ENCODE results near the gene CYP46A1. TPM values are rescaled to one million over a fixed set of nuclear protein-coding genes. Genes with fewer than 3 reads are reported as not detected.

The CYP46A1 gene
- total RNA-seq, 2 experiments from 2014 or later, result 0.05 to 0.23 TPM

DNA sequence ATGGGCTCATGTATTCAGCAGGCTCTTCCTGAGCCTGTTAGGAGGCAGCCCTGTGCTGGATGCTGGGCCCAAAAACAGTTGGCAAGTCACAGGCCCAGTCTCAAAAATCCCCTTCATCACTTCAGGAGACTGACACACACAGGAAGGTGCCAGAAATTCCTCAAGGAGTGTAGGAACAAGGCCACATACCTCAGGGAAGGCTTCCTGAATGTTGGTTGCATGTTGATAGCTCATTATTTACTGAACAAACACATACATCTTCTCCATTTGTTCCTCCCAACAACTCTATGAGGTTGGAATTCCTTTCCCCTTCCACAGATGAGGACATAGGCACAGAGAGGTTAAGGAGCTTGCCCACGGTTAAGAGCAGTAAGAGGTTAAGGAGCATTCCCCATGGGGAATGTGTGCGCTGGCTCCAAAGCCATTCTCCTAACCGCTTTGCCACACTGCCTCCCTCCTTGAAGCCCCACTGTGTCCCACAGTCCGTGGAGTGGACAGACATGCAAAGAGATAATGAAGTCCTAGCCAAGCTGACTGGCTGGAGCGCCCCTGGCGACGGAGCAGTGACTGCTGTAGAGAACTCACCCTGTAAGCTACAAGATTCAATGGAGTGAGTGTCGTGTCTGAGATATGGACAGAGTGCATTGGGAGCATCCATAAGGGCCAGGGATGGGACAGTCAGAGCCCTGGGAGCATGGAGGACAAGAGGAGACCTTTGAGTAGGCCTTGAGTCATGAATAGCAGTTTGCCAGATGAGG, 35.9 kb upstream of the CYP46A1 start:
- ATAC-seq (no peak), DNase-seq (no peak)
- H3K36me3 Mint-ChIP-seq (ENCODE audit: low read depth), result no peaks in the 10 kb centered on the region
- intact Hi-C loops (cut with DNase I, micrococcal nuclease), result no loop called here
- ChIA-PET POLR2A (no interaction called here), CTCF (no interaction called here)
- peaks cover 26% of the 10 kb centered on the region for H3K27me3 Mint-ChIP-seq
- no peaks in the 10 kb centered on the region for H3K9me3 Mint-ChIP-seq (ENCODE audit: low read depth)
- no peak overlapping the region for H3K4me3 Mint-ChIP-seq
- no peaks in the 10 kb centered on the region for H3K4me1 Mint-ChIP-seq
- no peak overlapping the region for H3K27ac Mint-ChIP-seq

DNA sequence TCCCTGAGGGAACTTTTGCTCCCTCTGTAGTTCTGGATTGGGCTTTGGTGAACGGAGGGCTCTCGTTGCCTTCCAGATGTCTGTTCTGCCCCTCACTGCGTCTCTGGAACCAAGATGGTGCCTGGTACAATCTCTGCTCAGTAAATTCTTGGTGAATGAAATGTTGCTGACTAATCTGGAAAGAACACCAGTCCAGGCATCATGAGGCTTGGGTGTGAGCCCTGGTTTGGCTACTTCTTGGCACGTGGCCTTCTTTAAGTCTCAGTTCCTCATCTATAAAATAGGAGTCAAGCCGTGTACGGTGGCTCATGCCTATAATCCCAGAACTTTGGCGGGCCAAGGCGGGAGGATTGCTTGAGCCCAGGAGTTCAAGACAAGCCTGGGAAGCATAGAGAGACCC, 34.9 kb upstream of the CYP46A1 start:
- ChIA-PET POLR2A (no interaction called here), CTCF (interaction anchor here (0.8 kb wide), 1 partner anchor 131 kb away, joined by 3 read pairs; no protein-coding TSS in a partner anchor)
- no peaks in the 10 kb centered on the region for H3K9me3 Mint-ChIP-seq (ENCODE audit: low read depth)
- no peak overlapping the region for H3K4me3 Mint-ChIP-seq
- intact Hi-C loops (cut with DNase I, micrococcal nuclease), result no loop called here
- no peaks in the 10 kb centered on the region for H3K36me3 Mint-ChIP-seq (ENCODE audit: low read depth)
- H3K27ac Mint-ChIP-seq, result no peak overlapping the region
- no peak for ATAC-seq
- no peak for DNase-seq
- peaks cover 24% of the 10 kb centered on the region for H3K27me3 Mint-ChIP-seq
- no peaks in the 10 kb centered on the region for H3K4me1 Mint-ChIP-seq

DNA sequence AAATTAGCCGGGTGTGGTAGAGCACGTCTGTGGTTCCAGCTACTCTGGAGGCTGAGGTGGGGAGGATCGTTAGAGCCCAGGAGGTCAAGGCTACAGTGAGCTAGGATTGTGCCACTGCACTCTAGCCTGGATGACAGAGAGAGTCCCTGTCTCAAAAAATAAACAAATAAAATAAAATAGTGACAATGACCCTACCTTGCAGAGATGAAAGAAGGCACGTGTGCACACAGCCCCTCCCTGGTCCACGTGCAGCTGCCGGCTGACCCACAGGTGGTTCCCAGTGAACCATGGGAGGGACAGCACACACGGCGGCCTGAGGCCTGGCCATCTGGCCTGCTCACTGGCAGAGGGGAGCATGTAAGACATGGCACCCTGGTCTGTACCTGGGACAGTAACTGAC, 34.5 kb upstream of the CYP46A1 start:
- ATAC-seq, result no peak
- Mint-ChIP-seq H3K27me3 (peaks cover 23% of the 10 kb centered on the region), H3K4me1 (no peaks in the 10 kb centered on the region), H3K36me3 (ENCODE audit: low read depth) (no peaks in the 10 kb centered on the region), H3K27ac (no peak overlapping the region), H3K4me3 (no peak overlapping the region), H3K9me3 (ENCODE audit: low read depth) (no peaks in the 10 kb centered on the region)
- POLR2A ChIA-PET, result no interaction called here
- no peak for DNase-seq
- CTCF ChIA-PET, result interaction anchor here (0.8 kb wide), 1 partner anchor 132 kb away, joined by 3 read pairs; no protein-coding TSS in a partner anchor
- intact Hi-C loops (cut with DNase I, micrococcal nuclease), result no loop called here

DNA sequence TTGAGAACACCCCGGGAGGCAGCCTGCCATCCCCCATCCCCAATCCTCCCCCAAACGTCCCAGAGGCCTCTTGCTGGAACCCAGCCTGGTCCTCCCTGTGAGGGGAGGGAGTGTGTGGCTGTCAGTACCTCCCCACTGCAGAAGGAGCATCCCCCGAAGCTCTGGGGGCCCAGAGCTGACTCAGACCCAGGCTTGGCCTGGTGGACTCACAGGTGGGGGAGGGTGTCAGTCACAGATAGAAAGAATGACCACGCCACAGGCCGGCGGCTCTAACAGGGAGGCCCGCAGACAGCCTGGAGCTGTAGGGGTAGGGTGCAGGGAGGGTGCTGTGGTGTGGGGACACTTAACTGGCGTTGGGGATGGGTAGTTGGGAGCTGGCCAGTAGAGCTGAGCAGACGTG, 33.9 kb upstream of the CYP46A1 start:
- no peaks in the 10 kb centered on the region for H3K36me3 Mint-ChIP-seq (ENCODE audit: low read depth)
- intact Hi-C loops (cut with DNase I, micrococcal nuclease), result no loop called here
- H3K9me3 Mint-ChIP-seq (ENCODE audit: low read depth), result no peaks in the 10 kb centered on the region
- ChIA-PET POLR2A (no interaction called here), CTCF (no interaction called here)
- H3K27me3 Mint-ChIP-seq, result peaks cover 27% of the 10 kb centered on the region
- H3K4me3 Mint-ChIP-seq, result no peak overlapping the region
- ATAC-seq, result no peak
- no peaks in the 10 kb centered on the region for H3K4me1 Mint-ChIP-seq
- no peak overlapping the region for H3K27ac Mint-ChIP-seq
- DNase-seq, result no peak

DNA sequence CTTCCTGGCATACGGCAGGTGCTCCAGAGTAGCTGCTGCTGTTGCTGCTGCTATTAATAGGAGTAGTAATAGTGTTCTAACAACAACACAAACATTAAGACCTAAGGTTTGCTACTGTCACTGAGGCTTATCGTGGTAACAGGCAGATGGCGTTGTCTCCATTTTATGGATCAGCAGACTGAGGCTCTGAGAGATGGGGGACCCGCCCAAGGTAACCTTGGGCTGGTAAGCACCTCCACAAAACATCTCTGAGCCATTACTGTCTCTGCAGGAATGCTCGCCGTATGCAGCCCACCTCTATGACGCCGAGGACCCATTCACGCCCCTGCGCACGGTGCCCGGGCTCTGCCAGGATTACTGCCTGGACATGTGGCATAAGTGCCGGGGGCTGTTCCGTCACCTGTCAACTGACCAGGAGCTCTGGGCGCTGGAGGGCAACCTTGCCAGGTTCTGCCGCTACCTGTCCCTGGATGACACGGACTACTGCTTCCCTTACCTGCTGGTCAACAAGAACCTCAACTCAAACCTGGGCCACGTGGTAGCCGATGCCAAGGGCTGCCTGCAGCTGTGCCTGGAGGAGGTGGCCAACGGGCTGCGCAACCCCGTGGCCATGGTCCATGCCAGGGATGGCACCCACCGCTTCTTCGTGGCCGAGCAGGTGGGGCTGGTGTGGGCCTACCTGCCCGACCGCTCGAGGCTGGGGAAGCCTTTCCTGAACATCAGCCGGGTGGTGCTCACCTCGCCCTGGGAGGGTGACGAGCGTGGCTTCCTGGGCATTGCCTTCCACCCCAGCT, 31.9 kb upstream of the CYP46A1 start:
- ATAC-seq (no peak), DNase-seq (no peak)
- Mint-ChIP-seq H3K9me3 (ENCODE audit: low read depth) (no peaks in the 10 kb centered on the region), H3K4me1 (no peaks in the 10 kb centered on the region), H3K36me3 (ENCODE audit: low read depth) (no peaks in the 10 kb centered on the region), H3K27me3 (peaks cover 31% of the 10 kb centered on the region), H3K4me3 (no peak overlapping the region), H3K27ac (no peak overlapping the region)
- ChIA-PET POLR2A (no interaction called here), CTCF (no interaction called here)
- intact Hi-C loops (cut with DNase I, micrococcal nuclease), result no loop called here

DNA sequence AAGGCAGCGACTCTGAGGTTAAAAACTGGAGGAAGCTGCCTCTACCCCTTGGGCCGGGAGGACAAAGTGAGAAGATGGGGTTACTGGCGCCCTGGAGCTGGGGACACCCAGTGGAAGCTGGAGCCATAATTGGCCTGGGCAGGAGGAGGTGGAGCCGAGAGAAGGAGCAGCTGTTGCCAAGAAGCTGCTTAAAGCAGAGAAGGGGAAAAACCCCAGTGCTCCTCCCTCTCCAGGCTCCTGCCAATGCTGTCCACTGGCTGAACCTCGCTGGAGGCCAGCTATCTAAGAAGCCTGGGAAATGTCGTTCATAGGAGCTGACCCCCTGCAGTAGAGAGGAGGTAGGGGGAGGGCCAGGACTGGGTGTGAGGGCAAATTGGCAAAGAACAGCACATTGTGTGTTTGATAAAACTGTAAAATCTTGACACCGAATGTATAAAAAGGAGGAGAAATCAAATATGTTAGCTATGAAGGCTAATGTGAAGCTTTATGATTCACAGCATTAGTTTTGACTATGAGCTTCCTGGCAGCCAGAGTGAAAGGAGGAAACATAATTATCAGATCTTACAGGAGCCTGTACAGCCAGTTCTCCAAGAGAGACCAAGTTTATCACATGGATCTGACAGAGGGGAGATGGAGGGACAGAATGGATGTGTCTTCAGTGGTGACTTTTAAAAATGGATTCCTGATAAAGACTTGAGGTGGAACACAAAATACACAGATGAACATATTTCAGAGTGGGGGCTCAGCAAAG, 29.7 kb upstream of the CYP46A1 start:
- POLR2A ChIA-PET, result no interaction called here
- H3K36me3 Mint-ChIP-seq (ENCODE audit: low read depth), result no peaks in the 10 kb centered on the region
- DNase-seq (no peak), ATAC-seq (no peak)
- H3K27me3 Mint-ChIP-seq, result peaks cover 41% of the 10 kb centered on the region
- H3K9me3 Mint-ChIP-seq (ENCODE audit: low read depth), result no peaks in the 10 kb centered on the region
- CTCF ChIA-PET, result no interaction called here
- H3K4me3 Mint-ChIP-seq, result no peak overlapping the region
- H3K27ac Mint-ChIP-seq, result no peak overlapping the region
- intact Hi-C loops (cut with DNase I, micrococcal nuclease), result no loop called here
- no peaks in the 10 kb centered on the region for H3K4me1 Mint-ChIP-seq

DNA sequence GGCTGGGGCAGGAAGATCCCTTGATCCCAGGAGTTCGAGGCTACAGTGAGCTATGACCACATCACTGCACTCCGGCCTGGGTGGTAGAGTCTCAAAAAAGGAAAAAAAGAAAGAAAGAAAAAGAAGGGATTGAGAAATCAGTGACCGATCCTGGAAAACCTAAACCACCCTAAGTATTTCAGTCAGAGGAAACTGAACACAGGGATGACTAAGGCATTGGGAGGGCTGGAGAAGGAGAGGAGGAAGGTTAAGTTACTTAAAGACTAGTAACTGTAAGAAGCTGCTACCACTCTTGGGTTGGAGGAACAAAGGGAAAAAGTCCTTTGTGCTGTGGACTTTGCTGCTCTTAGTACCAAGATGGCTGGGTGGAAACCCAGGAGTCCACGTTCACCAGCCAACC, 28.6 kb upstream of the CYP46A1 start:
- H3K36me3 Mint-ChIP-seq (ENCODE audit: low read depth), result no peaks in the 10 kb centered on the region
- POLR2A ChIA-PET, result no interaction called here
- intact Hi-C loops (cut with DNase I, micrococcal nuclease), result no loop called here
- ATAC-seq (no peak), DNase-seq (no peak)
- H3K4me1 Mint-ChIP-seq, result peaks cover 3% of the 10 kb centered on the region
- no peak overlapping the region for H3K4me3 Mint-ChIP-seq
- CTCF ChIA-PET, result interaction anchor here (0.7 kb wide), 1 partner anchor 123 kb away, joined by 3 read pairs; no protein-coding TSS in a partner anchor
- H3K9me3 Mint-ChIP-seq (ENCODE audit: low read depth), result no peaks in the 10 kb centered on the region
- peaks cover 48% of the 10 kb centered on the region for H3K27me3 Mint-ChIP-seq
- H3K27ac Mint-ChIP-seq, result no peak overlapping the region

DNA sequence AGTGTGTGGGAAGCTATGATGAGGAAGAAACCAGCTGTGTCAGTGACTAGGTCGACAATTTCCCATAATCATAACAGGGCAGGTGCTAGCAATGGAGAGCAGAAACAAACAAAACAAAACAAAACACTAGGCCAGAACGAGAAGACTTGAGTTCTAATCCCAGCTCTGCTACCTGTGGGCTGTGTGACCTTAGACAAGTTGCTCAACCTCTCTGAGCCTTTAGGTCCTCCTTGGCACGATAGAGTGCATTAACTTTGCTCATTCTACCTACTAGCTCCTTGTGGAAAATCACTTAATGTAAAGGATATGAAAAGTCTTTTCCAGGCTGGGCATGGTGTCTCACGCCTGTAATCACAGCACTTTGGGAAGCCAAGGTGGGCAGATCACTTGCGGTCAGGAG, 27.9 kb upstream of the CYP46A1 start:
- POLR2A ChIA-PET, result no interaction called here
- intact Hi-C loops (cut with DNase I, micrococcal nuclease), result no loop called here
- H3K4me1 Mint-ChIP-seq, result peaks cover 3% of the 10 kb centered on the region
- H3K9me3 Mint-ChIP-seq (ENCODE audit: low read depth), result no peaks in the 10 kb centered on the region
- DNase-seq, result no peak
- no peak overlapping the region for H3K27ac Mint-ChIP-seq
- CTCF ChIA-PET, result interaction anchor here (0.7 to 0.8 kb wide), 3 partner anchors 24 to 230 kb away, joined by 3 to 4 read pairs (median 3); no protein-coding TSS in a partner anchor
- no peak overlapping the region for H3K4me3 Mint-ChIP-seq
- ATAC-seq, result no peak
- H3K36me3 Mint-ChIP-seq (ENCODE audit: low read depth), result no peaks in the 10 kb centered on the region
- peaks cover 50% of the 10 kb centered on the region for H3K27me3 Mint-ChIP-seq

DNA sequence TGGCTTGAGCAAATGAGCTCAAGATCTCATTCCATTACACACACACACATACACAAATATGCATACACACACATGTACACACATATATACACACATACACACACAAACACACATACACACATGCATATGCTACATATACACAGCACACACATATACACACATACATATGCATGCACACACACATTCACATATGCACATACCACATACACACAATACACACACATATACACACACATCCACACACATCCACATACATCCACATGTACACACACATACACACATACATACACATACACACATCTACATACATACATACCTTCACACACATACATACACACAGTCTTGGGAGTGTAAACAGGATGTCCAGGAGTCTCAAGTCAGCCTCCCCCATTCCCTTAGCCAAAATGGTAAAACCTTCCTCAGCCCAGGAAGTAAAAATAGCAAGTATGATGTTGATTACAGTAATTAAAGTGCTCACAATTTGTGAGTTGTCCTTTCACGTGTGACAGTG, 26.4 kb upstream of the CYP46A1 start:
- ChIA-PET CTCF (no interaction called here), POLR2A (no interaction called here)
- H3K4me1 Mint-ChIP-seq, result peaks cover 3% of the 10 kb centered on the region
- ATAC-seq, result no peak
- H3K9me3 Mint-ChIP-seq (ENCODE audit: low read depth), result no peaks in the 10 kb centered on the region
- no peak overlapping the region for H3K27ac Mint-ChIP-seq
- DNase-seq, result no peak
- intact Hi-C loops (cut with DNase I, micrococcal nuclease), result no loop called here
- no peak overlapping the region for H3K4me3 Mint-ChIP-seq
- H3K36me3 Mint-ChIP-seq (ENCODE audit: low read depth), result no peaks in the 10 kb centered on the region
- H3K27me3 Mint-ChIP-seq, result peaks cover 52% of the 10 kb centered on the region

DNA sequence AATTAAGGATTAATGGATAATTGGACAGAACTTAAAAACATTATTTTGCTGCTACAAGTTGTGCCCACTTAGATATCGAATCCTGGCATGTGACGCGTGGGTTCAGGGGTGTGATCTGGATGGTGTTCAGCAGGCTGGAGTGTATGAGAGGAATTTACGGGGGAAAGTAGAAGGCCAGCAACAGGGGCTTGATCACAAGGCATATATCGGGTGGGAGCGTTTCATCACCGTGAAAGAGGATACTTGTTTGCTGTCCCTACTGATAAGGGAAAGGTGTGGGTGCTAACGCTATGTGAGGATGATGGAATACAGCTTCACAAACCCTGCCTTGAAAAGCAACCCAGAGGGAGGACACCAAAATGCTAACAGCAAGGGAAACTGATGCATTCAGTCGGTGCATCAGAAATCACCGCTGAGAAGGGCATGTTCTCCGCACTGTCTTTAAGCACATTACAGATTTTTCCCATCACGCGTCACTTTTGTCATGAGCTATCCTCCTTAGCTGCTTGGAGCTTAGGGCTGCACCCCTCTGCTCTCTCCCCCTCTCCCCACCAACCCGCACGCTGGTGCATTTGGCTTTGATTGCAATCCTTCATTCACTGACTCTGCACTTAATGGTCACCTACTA, 25.8 kb upstream of the CYP46A1 start:
- H3K4me3 Mint-ChIP-seq, result no peak overlapping the region
- H3K27me3 Mint-ChIP-seq, result peaks cover 54% of the 10 kb centered on the region
- intact Hi-C loops (cut with DNase I, micrococcal nuclease), result no loop called here
- POLR2A ChIA-PET, result no interaction called here
- no peak for DNase-seq
- no peaks in the 10 kb centered on the region for H3K9me3 Mint-ChIP-seq (ENCODE audit: low read depth)
- no peak for ATAC-seq
- H3K4me1 Mint-ChIP-seq, result peaks cover 3% of the 10 kb centered on the region
- H3K36me3 Mint-ChIP-seq (ENCODE audit: low read depth), result no peaks in the 10 kb centered on the region
- no peak overlapping the region for H3K27ac Mint-ChIP-seq
- CTCF ChIA-PET, result no interaction called here

DNA sequence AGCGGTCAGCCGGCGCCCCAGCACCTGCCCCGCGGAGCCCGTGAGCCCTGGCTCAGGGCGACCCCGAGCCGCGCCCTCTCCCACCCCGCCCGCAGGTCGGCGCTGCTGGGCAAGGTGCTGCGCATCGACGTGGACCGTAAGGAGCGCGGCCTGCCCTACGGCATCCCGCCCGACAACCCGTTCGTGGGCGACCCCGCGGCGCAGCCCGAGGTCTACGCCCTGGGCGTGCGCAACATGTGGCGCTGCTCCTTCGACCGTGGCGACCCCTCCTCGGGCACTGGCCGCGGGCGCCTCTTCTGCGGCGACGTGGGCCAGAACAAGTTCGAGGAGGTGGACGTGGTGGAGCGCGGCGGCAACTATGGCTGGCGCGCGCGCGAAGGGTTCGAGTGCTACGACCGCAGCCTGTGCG, 24.8 kb upstream of the CYP46A1 start:
- no peaks in the 10 kb centered on the region for H3K36me3 Mint-ChIP-seq (ENCODE audit: low read depth)
- no peak overlapping the region for H3K4me3 Mint-ChIP-seq
- ChIA-PET POLR2A (no interaction called here), CTCF (no interaction called here)
- peaks cover 3% of the 10 kb centered on the region for H3K4me1 Mint-ChIP-seq
- DNase-seq (peak; percentile 26), ATAC-seq (peak; percentile 63)
- no peak overlapping the region for H3K27ac Mint-ChIP-seq
- no peaks in the 10 kb centered on the region for H3K9me3 Mint-ChIP-seq (ENCODE audit: low read depth)
- intact Hi-C loops (cut with DNase I, micrococcal nuclease), result no loop called here
- H3K27me3 Mint-ChIP-seq, result peaks cover 51% of the 10 kb centered on the region

Data from activated CD4-positive, alpha-beta T cell treated with anti-CD3 and anti-CD28 coated beads for 36 hours (primary cell).